Raji (cell line): Measurements from ENCODE around the gene IFI16.

ENCODE experiments used
- POLR2A ChIP-seq: IDR thresholded peaks from 2 replicates; pipeline ENCODE4 v1.6.1; 2011; ENCODE audit warnings: low read depth, low read length, control low read depth; ENCODE audit not compliant: insufficient read depth

IFI16 gene

GRCh38 chr1:158999316-159000069 is 10.2 kb upstream of the IFI16 start:
- TF ChIP-seq POLR2A: no peak

GRCh38 chr1:159000070-159000409 is 9.7 kb upstream of the IFI16 start:
- TF ChIP-seq POLR2A: no peak

GRCh38 chr1:159000625-159001024 is 9.1 kb upstream of the IFI16 start:
- no peak for TF ChIP-seq POLR2A

GRCh38 chr1:159005161-159005560 is 4.5 kb upstream of the IFI16 start:
- no peak for TF ChIP-seq POLR2A

- TF ChIP-seq POLR2A: no peak
Observed at GRCh38 chr1:159005676-159006075, 4.0 kb upstream of the IFI16 start.

GRCh38 chr1:159007726-159008125 is 2.0 kb upstream of the IFI16 start:
- no peak for TF ChIP-seq POLR2A

GRCh38 chr1:159008744-159009188 is 941 bp upstream of the IFI16 start:
- peak; percentile 45; the same call in 1 of the 2 replicates for TF ChIP-seq POLR2A

GRCh38 chr1:159009287-159009686 is 420 bp upstream of the IFI16 start:
- no peak for TF ChIP-seq POLR2A

GRCh38 chr1:159010391-159010790 is 684 bp downstream of the IFI16 start:
- TF ChIP-seq POLR2A: no peak

GRCh38 chr1:159011751-159012150 is 2.0 kb downstream of the IFI16 start:
- no peak for TF ChIP-seq POLR2A

GRCh38 chr1:159012495-159012894 is 2.8 kb downstream of the IFI16 start:
- peak; percentile 41; the same call in 1 of the 2 replicates for TF ChIP-seq POLR2A

- TF ChIP-seq POLR2A: no peak
Observed at GRCh38 chr1:159014003-159014571, 4.4 kb downstream of the IFI16 start.

GRCh38 chr1:159014851-159015250 is 5.1 kb downstream of the IFI16 start:
- no peak for TF ChIP-seq POLR2A

GRCh38 chr1:159015440-159015909 is 5.8 kb downstream of the IFI16 start:
- peak; percentile 24; the same call in 1 of the 2 replicates for TF ChIP-seq POLR2A

- no peak for TF ChIP-seq POLR2A
Observed at GRCh38 chr1:159023723-159024122, 14.0 kb downstream of the IFI16 start.

GRCh38 chr1:159025043-159025442 is 15.3 kb downstream of the IFI16 start:
- no peak for TF ChIP-seq POLR2A
